Mesendoderm (in vitro differentiated cells): ENCODE data around the gene SLC17A4.
A peak's percentile ranks its signal among the peaks of the same experiment; 100 is the strongest.

Experiments used
- DNase-seq: peaks from one replicate; pipeline ENCODE4 v3.0.0; 2013
- H2AK5ac ChIP-seq: 2 replicates; pipeline ENCODE4 v1.6.1; 2013; ENCODE audit warnings: low read length, inconsistent platforms
- H2BK120ac ChIP-seq: 2 replicates; pipeline ENCODE4 v1.6.1; 2013; ENCODE audit warnings: low read depth, mild to moderate bottlenecking, low read length, moderate library complexity, mixed read lengths
- H2BK15ac ChIP-seq: replicated peaks from 2 replicates; pipeline ENCODE4 v1.6.1; 2013; ENCODE audit warnings: low read depth, mild to moderate bottlenecking, moderate library complexity
- H2BK5ac ChIP-seq: 2 replicates; pipeline ENCODE4 v1.6.1; 2013; ENCODE audit warnings: low read length, inconsistent platforms
- H3K18ac ChIP-seq: 2 replicates; pipeline ENCODE4 v1.6.1; 2013; ENCODE audit warnings: mild to moderate bottlenecking, low read length, mixed read lengths
- H3K23ac ChIP-seq: one replicate; pipeline ENCODE4 v1.6.1; 2013; ENCODE audit warnings: low read length
- H3K27ac ChIP-seq: 2 replicates; pipeline ENCODE4 v1.5.1; 2013; ENCODE audit warnings: low read depth, mild to moderate bottlenecking, inconsistent platforms, low read length, moderate library complexity
- H3K27me3 ChIP-seq: 2 replicates; pipeline ENCODE4 v1.6.1; 2013; ENCODE audit warnings: low read length, control low read depth, mild to moderate bottlenecking, inconsistent platforms; ENCODE audit not compliant: insufficient read depth, poor library complexity
- H3K36me3 ChIP-seq: 2 replicates; pipeline ENCODE4 v1.6.1; 2013; ENCODE audit warnings: low read length, inconsistent platforms; ENCODE audit not compliant: control insufficient read depth, insufficient read depth
- H3K4ac ChIP-seq: one replicate; pipeline ENCODE4 v1.6.1; 2013; ENCODE audit warnings: low read depth, mild to moderate bottlenecking, low read length, moderate library complexity
- H3K4me1 ChIP-seq: 2 replicates; pipeline ENCODE4 v1.6.1; 2013; ENCODE audit warnings: low read depth, low read length, inconsistent platforms; ENCODE audit not compliant: control insufficient read depth
- H3K4me2 ChIP-seq: 2 replicates; pipeline ENCODE4 v1.6.1; 2013; ENCODE audit warnings: low read length
- H3K4me3 ChIP-seq: 2 replicates; pipeline ENCODE4 v1.5.1; 2013; ENCODE audit warnings: mild to moderate bottlenecking, low read length
- H3K56ac ChIP-seq: one replicate; pipeline ENCODE4 v1.6.1; 2013; ENCODE audit warnings: low read length
- H3K79me1 ChIP-seq: 2 replicates; pipeline ENCODE4 v1.6.1; 2013; ENCODE audit warnings: low read length, inconsistent platforms
- H3K79me2 ChIP-seq: 2 replicates; pipeline ENCODE4 v1.6.1; 2013; ENCODE audit warnings: mild to moderate bottlenecking, low read length; ENCODE audit not compliant: control insufficient read depth, insufficient read depth
- H3K9ac ChIP-seq: 2 replicates; pipeline ENCODE4 v1.6.1; 2013; ENCODE audit warnings: low read length, inconsistent platforms
- H4K5ac ChIP-seq: one replicate; pipeline ENCODE4 v1.6.1; 2013; ENCODE audit warnings: low read length
- H4K8ac ChIP-seq: one replicate; pipeline ENCODE4 v1.6.1; 2013; ENCODE audit warnings: low read depth, mild to moderate bottlenecking, control low read depth, low read length, moderate library complexity
- whole genome bisulfite sequencing: extraction: QIAGEN DNeasy Blood & Tissue Kit; methylation state at CpG from one replicate; pipeline ENCODE4 v1.1.7; 2013; ENCODE audit warnings: low lambda C conversion rate, missing lambda C conversion rate; ENCODE audit not compliant: insufficient coverage; ENCODE audit errors: extremely low coverage; 5-methylcytosine and 5-hydroxymethylcytosine counted together

The SLC17A4 gene

DNA sequence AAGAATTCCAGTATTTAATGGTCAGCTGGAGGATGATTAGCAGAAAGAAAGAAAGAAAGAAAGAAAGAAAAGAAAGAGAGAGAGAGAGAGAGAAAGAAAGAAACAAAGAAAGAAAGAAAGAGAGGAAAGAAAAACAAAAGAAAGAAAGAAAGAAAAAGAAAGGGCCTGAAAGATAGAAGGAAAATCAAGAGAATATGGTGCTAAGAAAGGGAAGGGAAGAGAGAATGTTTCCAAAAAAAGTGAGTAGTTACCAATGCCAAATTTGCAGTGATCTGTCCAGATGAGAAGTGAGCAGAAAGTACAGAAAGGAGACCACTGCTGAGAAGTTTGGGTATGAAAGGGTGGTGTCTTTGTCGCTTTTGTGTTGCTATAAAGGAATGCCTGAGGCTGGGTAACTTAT is 26.6 kb downstream of the SLC17A4 start:
- H3K27me3 ChIP-seq: no peaks in the 10 kb centered on the region
- H3K9ac ChIP-seq: no peak overlapping the region
- no peak overlapping the region for H2BK120ac ChIP-seq
- no CpG with 5 or more reads among the region's 1 CpG for WGBS
- no peak overlapping the region for H2AK5ac ChIP-seq
- no peaks in the 10 kb centered on the region for H3K79me2 ChIP-seq
- no peak overlapping the region for H3K4ac ChIP-seq
- no peak overlapping the region for H3K4me2 ChIP-seq
- H3K4me1 ChIP-seq: no peaks in the 10 kb centered on the region
- no peak overlapping the region for H3K18ac ChIP-seq
- no peaks in the 10 kb centered on the region for H3K36me3 ChIP-seq
- no peak overlapping the region for H3K23ac ChIP-seq
- H3K27ac ChIP-seq: no peak overlapping the region
- H3K56ac ChIP-seq: no peak overlapping the region
- no peak overlapping the region for H4K8ac ChIP-seq
- no peak overlapping the region for H2BK5ac ChIP-seq
- DNase-seq: no peak
- H3K4me3 ChIP-seq: no peak overlapping the region
- no peaks in the 10 kb centered on the region for H3K79me1 ChIP-seq
- H4K5ac ChIP-seq: no peak overlapping the region
- no peak overlapping the region for H2BK15ac ChIP-seq

- no CpG with 5 or more reads among the region's 2 CpGs for WGBS
- DNase-seq: no peak
- H3K9ac ChIP-seq: no peak overlapping the region
Observed at GRCh38 chr6:25787428-25787827, 32.9 kb downstream of the SLC17A4 start.

GRCh38 chr6:25788305-25788922 is 33.9 kb downstream of the SLC17A4 start:
- Histone ChIP-seq H3K36me3 (no peaks in the 10 kb centered on the region), H2AK5ac (no peak overlapping the region), H3K56ac (no peak overlapping the region), H3K27ac (no peak overlapping the region), H2BK120ac (no peak overlapping the region), H3K18ac (no peak overlapping the region), H3K79me2 (no peaks in the 10 kb centered on the region), H3K4me3 (no peak overlapping the region), H2BK5ac (no peak overlapping the region), H3K27me3 (no peaks in the 10 kb centered on the region), H4K5ac (no peak overlapping the region), H4K8ac (no peak overlapping the region), H3K4me1 (no peaks in the 10 kb centered on the region), H3K4ac (no peak overlapping the region), H2BK15ac (no peak overlapping the region), H3K79me1 (no peaks in the 10 kb centered on the region), H3K4me2 (no peak overlapping the region), H3K23ac (no peak overlapping the region), H3K9ac (no peak overlapping the region)
- DNase-seq: peak; percentile 74
- WGBS: no CpG with 5 or more reads among the region's 4 CpGs

More at GRCh38 chr6:25787428-25787827, 32.9 kb downstream of the SLC17A4 start:
- Histone ChIP-seq H3K27me3 (no peaks in the 10 kb centered on the region), H3K18ac (no peak overlapping the region), H3K79me2 (no peaks in the 10 kb centered on the region), H2BK5ac (no peak overlapping the region), H3K4me1 (no peaks in the 10 kb centered on the region), H3K79me1 (no peaks in the 10 kb centered on the region), H3K4me3 (no peak overlapping the region), H3K56ac (no peak overlapping the region), H4K8ac (no peak overlapping the region), H4K5ac (no peak overlapping the region), H3K27ac (no peak overlapping the region), H3K23ac (no peak overlapping the region), H2BK120ac (no peak overlapping the region), H2AK5ac (no peak overlapping the region), H3K4ac (no peak overlapping the region), H2BK15ac (no peak overlapping the region), H3K4me2 (no peak overlapping the region), H3K36me3 (no peaks in the 10 kb centered on the region)

DNA sequence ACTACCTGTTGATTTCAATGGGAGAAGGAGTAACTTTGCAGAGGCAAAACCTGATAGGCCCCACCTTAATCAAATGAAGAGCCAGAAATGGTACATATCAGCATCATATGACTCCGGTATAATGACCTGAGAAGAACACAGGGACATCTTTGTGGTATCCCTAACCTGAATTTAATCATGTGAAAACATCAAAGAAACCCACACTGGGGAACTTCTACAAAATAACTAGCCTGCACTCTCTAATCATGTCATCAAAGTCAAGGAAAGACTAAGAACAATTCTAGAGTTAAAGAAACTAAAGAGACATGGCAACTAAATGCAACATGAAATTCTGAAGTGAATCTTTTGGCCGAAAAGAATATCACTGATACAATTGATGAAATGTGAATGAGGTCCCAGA is 34.9 kb downstream of the SLC17A4 start:
- H3K56ac ChIP-seq: no peak overlapping the region
- H3K36me3 ChIP-seq: no peaks in the 10 kb centered on the region
- no peak overlapping the region for H4K5ac ChIP-seq
- no peaks in the 10 kb centered on the region for H3K79me2 ChIP-seq
- no peak overlapping the region for H4K8ac ChIP-seq
- no CpG with 5 or more reads among the region's 2 CpGs for WGBS
- H2AK5ac ChIP-seq: no peak overlapping the region
- no peak overlapping the region for H2BK120ac ChIP-seq
- no peak overlapping the region for H3K27ac ChIP-seq
- no peak overlapping the region for H2BK5ac ChIP-seq
- H3K23ac ChIP-seq: no peak overlapping the region
- no peak for DNase-seq
- H3K4me1 ChIP-seq: no peaks in the 10 kb centered on the region
- no peak overlapping the region for H3K18ac ChIP-seq
- no peak overlapping the region for H3K4ac ChIP-seq
- H3K4me3 ChIP-seq: no peak overlapping the region
- no peaks in the 10 kb centered on the region for H3K79me1 ChIP-seq
- H3K4me2 ChIP-seq: no peak overlapping the region
- no peak overlapping the region for H3K9ac ChIP-seq
- no peaks in the 10 kb centered on the region for H3K27me3 ChIP-seq
- H2BK15ac ChIP-seq: no peak overlapping the region

GRCh38 chr6:25792016-25792415 is 37.5 kb downstream of the SLC17A4 start:
- no CpG with 5 or more reads among the region's 4 CpGs for WGBS
- no peak overlapping the region for H3K4me3 ChIP-seq
- no peaks in the 10 kb centered on the region for H3K79me1 ChIP-seq
- H2BK15ac ChIP-seq: no peak overlapping the region
- H4K5ac ChIP-seq: no peak overlapping the region
- H3K79me2 ChIP-seq: no peaks in the 10 kb centered on the region
- H3K27me3 ChIP-seq: no peaks in the 10 kb centered on the region
- H3K56ac ChIP-seq: no peak overlapping the region
- no peak for DNase-seq
- no peak overlapping the region for H4K8ac ChIP-seq
- H3K9ac ChIP-seq: no peak overlapping the region
- no peak overlapping the region for H3K27ac ChIP-seq
- H2BK5ac ChIP-seq: no peak overlapping the region
- H3K36me3 ChIP-seq: no peaks in the 10 kb centered on the region
- no peak overlapping the region for H3K4me2 ChIP-seq
- H3K4me1 ChIP-seq: no peaks in the 10 kb centered on the region
- no peak overlapping the region for H3K4ac ChIP-seq
- H3K18ac ChIP-seq: no peak overlapping the region
- no peak overlapping the region for H2AK5ac ChIP-seq
- H3K23ac ChIP-seq: no peak overlapping the region
- no peak overlapping the region for H2BK120ac ChIP-seq

DNA sequence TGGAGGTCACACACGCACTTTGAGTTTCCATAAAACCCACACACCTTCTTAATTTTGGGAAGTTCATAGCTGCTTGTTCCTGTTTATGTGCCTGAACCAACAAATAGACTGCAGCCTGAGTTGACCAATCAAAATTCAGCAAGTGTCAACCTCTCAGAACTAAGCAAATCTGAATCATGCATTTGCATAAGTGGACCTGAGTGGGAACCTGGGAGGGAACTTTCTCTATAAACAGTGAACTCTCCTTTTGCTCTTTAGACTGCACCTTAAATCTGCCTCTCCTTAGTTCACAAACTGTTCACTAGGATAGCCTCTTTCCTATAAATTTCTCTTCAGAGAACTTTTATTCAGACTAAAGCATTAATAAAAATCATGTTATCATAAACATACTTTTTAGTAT is 39.4 kb downstream of the SLC17A4 start:
- WGBS: no CpG with 5 or more reads among the region's 1 CpG
- Histone ChIP-seq H4K5ac (no peak overlapping the region), H3K4me2 (no peak overlapping the region), H2AK5ac (no peak overlapping the region), H3K4me3 (no peak overlapping the region), H3K4ac (no peak overlapping the region), H3K79me2 (no peaks in the 10 kb centered on the region), H2BK120ac (no peak overlapping the region), H3K9ac (no peak overlapping the region), H3K36me3 (no peaks in the 10 kb centered on the region), H3K27me3 (no peaks in the 10 kb centered on the region), H3K27ac (no peak overlapping the region), H4K8ac (no peak overlapping the region), H3K4me1 (no peaks in the 10 kb centered on the region), H3K23ac (no peak overlapping the region), H2BK15ac (no peak overlapping the region), H2BK5ac (no peak overlapping the region), H3K18ac (no peak overlapping the region), H3K56ac (no peak overlapping the region), H3K79me1 (no peaks in the 10 kb centered on the region)
- DNase-seq: no peak
